H9 (cell line): ENCODE measurements around the gene DSCAM. TPM values are rescaled to one million over a fixed set of nuclear protein-coding genes. Genes with fewer than 3 reads are reported as not detected.

Source experiments
- DNase-seq: peaks from one replicate; pipeline ENCODE4 v3.0.0-alpha.2; 2017
- H2AFZ ChIP-seq: one replicate; pipeline ENCODE4 v1.6.1; 2013; ENCODE audit warnings: mild to moderate bottlenecking, low read length, control low read depth, moderate library complexity
- H2AK5ac ChIP-seq: 2 replicates; pipeline ENCODE4 v1.6.1; 2013; ENCODE audit warnings: low read length, control low read depth, mixed read lengths; ENCODE audit not compliant: insufficient read length
- H2BK120ac ChIP-seq: one replicate; pipeline ENCODE4 v1.6.1; 2013; ENCODE audit warnings: low read depth, mild to moderate bottlenecking, low read length, control low read depth, inconsistent platforms; ENCODE audit not compliant: poor library complexity, severe bottlenecking
- H2BK12ac ChIP-seq: 2 replicates; pipeline ENCODE4 v1.6.1; 2013; ENCODE audit warnings: low read length, control low read depth, mixed read lengths, low read depth; ENCODE audit not compliant: insufficient read length
- H2BK15ac ChIP-seq: 2 replicates; pipeline ENCODE4 v1.6.1; 2013; ENCODE audit warnings: low read depth, low read length, control low read depth
- H2BK20ac ChIP-seq: one replicate; pipeline ENCODE4 v1.6.1; 2013; ENCODE audit warnings: low read depth, mild to moderate bottlenecking, low read length, control low read depth, inconsistent platforms; ENCODE audit not compliant: poor library complexity, severe bottlenecking
- H2BK5ac ChIP-seq: 2 replicates; pipeline ENCODE4 v1.6.1; 2013; ENCODE audit warnings: low read length, control low read depth, mixed read lengths; ENCODE audit not compliant: insufficient read length
- H3K14ac ChIP-seq: 2 replicates; pipeline ENCODE4 v1.6.1; 2013; ENCODE audit warnings: low read length, control low read depth; ENCODE audit not compliant: insufficient read depth
- H3K18ac ChIP-seq: 2 replicates; pipeline ENCODE4 v1.6.1; 2013; ENCODE audit warnings: low read depth, mild to moderate bottlenecking, mixed read lengths, low read length, control low read depth; ENCODE audit not compliant: insufficient read length
- H3K23ac ChIP-seq: 2 replicates; pipeline ENCODE4 v1.6.1; 2013; ENCODE audit warnings: low read length, control low read depth, mixed read lengths, low read depth; ENCODE audit not compliant: insufficient read length
- H3K23me2 ChIP-seq: 2 replicates; pipeline ENCODE4 v1.6.1; 2013; ENCODE audit warnings: low read depth, mild to moderate bottlenecking, mixed read lengths, low read length, control low read depth; ENCODE audit not compliant: insufficient read length, poor library complexity, severe bottlenecking
- H3K27ac ChIP-seq: 2 replicates; pipeline ENCODE4 v1.5.1; 2013; ENCODE audit warnings: low read length, control low read depth, mixed read lengths, low read depth; ENCODE audit not compliant: insufficient read length
- H3K27me3 ChIP-seq: 2 replicates; pipeline ENCODE4 v1.6.1; 2013; ENCODE audit warnings: low read length, control low read depth, inconsistent platforms; ENCODE audit not compliant: insufficient read depth
- H3K4ac ChIP-seq: 2 replicates; pipeline ENCODE4 v1.6.1; 2013; ENCODE audit warnings: low read depth, mild to moderate bottlenecking, control low read depth, inconsistent platforms, low read length, moderate library complexity
- H3K4me1 ChIP-seq: 2 replicates; pipeline ENCODE4 v1.6.1; 2013; ENCODE audit warnings: low read length, control low read depth, inconsistent platforms; ENCODE audit not compliant: insufficient read depth
- H3K4me2 ChIP-seq: 2 replicates; pipeline ENCODE4 v1.6.1; 2013; ENCODE audit warnings: low read length, control low read depth, mixed read lengths; ENCODE audit not compliant: insufficient read length, insufficient read depth
- H3K56ac ChIP-seq: 2 replicates; pipeline ENCODE4 v1.6.1; 2013; ENCODE audit warnings: low read depth, mild to moderate bottlenecking, mixed read lengths, low read length, control low read depth; ENCODE audit not compliant: insufficient read length
- H3K79me1 ChIP-seq: 2 replicates; pipeline ENCODE4 v1.6.1; 2013; ENCODE audit warnings: low read depth, mild to moderate bottlenecking, moderate library complexity, low read length, control low read depth, inconsistent platforms; ENCODE audit not compliant: insufficient read depth, poor library complexity, severe bottlenecking
- H3K79me2 ChIP-seq: 2 replicates; pipeline ENCODE4 v1.6.1; 2013; ENCODE audit warnings: low read length, control low read depth, inconsistent platforms; ENCODE audit not compliant: insufficient read depth
- H3K9ac ChIP-seq: 2 replicates; pipeline ENCODE4 v1.6.1; 2013; ENCODE audit warnings: low read length, control low read depth, mixed read lengths; ENCODE audit not compliant: insufficient read length; ENCODE audit errors: extremely low read depth
- H3K9me3 ChIP-seq: one replicate; pipeline ENCODE4 v1.6.1; 2013; ENCODE audit warnings: low read depth, low read length, inconsistent platforms; ENCODE audit not compliant: control insufficient read depth
- H3T11ph ChIP-seq: one replicate; pipeline ENCODE4 v1.6.1; 2013; ENCODE audit warnings: mild to moderate bottlenecking, low read length, control low read depth, inconsistent platforms
- H4K20me1 ChIP-seq: one replicate; pipeline ENCODE4 v1.6.1; 2013; ENCODE audit not compliant: control insufficient read depth, insufficient read length, insufficient read depth
- H4K5ac ChIP-seq: 2 replicates; pipeline ENCODE4 v1.6.1; 2013; ENCODE audit warnings: low read depth, mild to moderate bottlenecking, mixed read lengths, low read length, control low read depth; ENCODE audit not compliant: insufficient read length
- H4K8ac ChIP-seq: replicated peaks from 2 replicates; pipeline ENCODE4 v1.6.1; 2013; ENCODE audit warnings: low read length, control low read depth, mixed read lengths, low read depth; ENCODE audit not compliant: insufficient read length
- H4K91ac ChIP-seq: 2 replicates; pipeline ENCODE4 v1.6.1; 2013; ENCODE audit warnings: low read depth, mild to moderate bottlenecking, moderate library complexity, mixed read lengths, low read length, control low read depth; ENCODE audit not compliant: insufficient read length
- H3K27ac Mint-ChIP-seq, 3 experiments: 2 replicates in 2 of 3; 3 replicates in 1 of 3; pipeline ENCODE4 v1.8.0; 2020 to 2021; ENCODE audit warnings: mixed read lengths in 3 of 3, mild to moderate bottlenecking in 1 of 3, moderate library complexity in 1 of 3
- H3K27me3 Mint-ChIP-seq: 2 replicates; pipeline ENCODE4 v1.8.0; 2021; ENCODE audit warnings: low read depth, mild to moderate bottlenecking, moderate library complexity, mixed read lengths
- H3K36me3 Mint-ChIP-seq, 3 experiments: 2 replicates in 2 of 3; 3 replicates in 1 of 3; pipeline ENCODE4 v1.8.0; 2020 to 2021; ENCODE audit warnings: low read depth in 3 of 3, mixed read lengths in 3 of 3; ENCODE audit not compliant: insufficient read depth in 1 of 3
- H3K4me1 Mint-ChIP-seq, 2 experiments: 2 replicates each; pipeline ENCODE4 v1.8.0; 2020; ENCODE audit warnings: mixed read lengths in 2 of 2
- H3K4me3 Mint-ChIP-seq, 2 experiments: 2 replicates in 1 of 2; 3 replicates in 1 of 2; pipeline ENCODE4 v1.8.0; 2020 to 2021; ENCODE audit warnings: mild to moderate bottlenecking in 2 of 2, mixed read lengths in 2 of 2, moderate library complexity in 1 of 2
- H3K9me3 Mint-ChIP-seq, 2 experiments: 2 replicates in 1 of 2; 3 replicates in 1 of 2; pipeline ENCODE4 v1.8.0; 2020; ENCODE audit warnings: mild to moderate bottlenecking in 2 of 2, mixed read lengths in 2 of 2, moderate library complexity in 1 of 2
- WGBS: extraction: QIAGEN DNeasy Blood & Tissue Kit; methylation state at CpG from one replicate; pipeline ENCODE4 v1.1.7; 2013; ENCODE audit warnings: missing lambda C conversion rate, low lambda C conversion rate, mixed read lengths; ENCODE audit not compliant: insufficient read length; ENCODE audit errors: extremely low coverage; 5-methylcytosine and 5-hydroxymethylcytosine counted together
- total RNA-seq: library from RNA; stranded (reverse); gene quantifications from 2 replicates; pipeline ENCODE4 v1.2.1, GENCODE V29; 2021
- TF ChIP-seq, protein P1 (sequence below): fragments of 200-600 bp; sonication (generic); conservative IDR thresholded peaks from 3 replicates; pipeline ENCODE4 v1.8.0; 2021; ENCODE audit warnings: antibody characterized with exemption, mild to moderate bottlenecking

The DSCAM gene
- total RNA-seq, 1 experiment from 2014 or later: 0.17 TPM

DNA sequence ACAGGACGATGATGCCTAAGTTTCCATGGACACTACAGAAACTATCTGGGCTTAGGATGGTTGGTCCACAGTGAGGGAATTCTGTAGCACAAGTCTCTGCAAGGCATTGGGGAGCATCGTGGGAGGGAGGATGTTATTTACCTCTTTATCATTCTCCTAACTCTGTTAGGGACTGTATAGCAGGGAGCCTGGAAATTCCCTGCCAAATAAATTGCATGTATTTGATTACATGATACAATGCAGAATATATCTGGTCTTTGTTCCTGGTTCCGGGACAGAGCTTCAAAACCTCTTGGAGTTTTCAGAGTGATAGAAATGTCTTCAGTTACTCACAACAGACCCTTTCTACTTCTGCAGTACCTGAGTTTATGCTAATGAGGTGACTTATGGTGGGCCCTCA lies 593.8 kb downstream of the DSCAM start:
- Mint-ChIP-seq H3K27me3 (peaks cover 4% of the 10 kb centered on the region; the same call in 1 of the 2 replicates), H3K4me1 (peaks cover 2 to 3% of the 10 kb centered on the region in 2 experiments), H3K27ac (no peak overlapping the region), H3K4me3 (no peak overlapping the region), H3K36me3 (peaks cover 12 to 18% (median 16%) of the 10 kb centered on the region in 3 experiments), H3K9me3 (peaks cover 23 to 34% of the 10 kb centered on the region in 2 experiments)
- no CpG with 5 or more reads among the region's 3 CpGs for WGBS
- H2BK120ac ChIP-seq: no peak overlapping the region
- no peak for DNase-seq
- no peak overlapping the region for H3T11ph ChIP-seq
- H4K5ac ChIP-seq: no peak overlapping the region
- H2BK20ac ChIP-seq: no peak overlapping the region
- H3K79me2 ChIP-seq: no peaks in the 10 kb centered on the region
- no peak overlapping the region for H2AK5ac ChIP-seq
- no peaks in the 10 kb centered on the region for H4K20me1 ChIP-seq
- no peak overlapping the region for H2BK15ac ChIP-seq
- H3K9me3 ChIP-seq: no peaks in the 10 kb centered on the region
- no peak overlapping the region for H2BK5ac ChIP-seq
- H4K91ac ChIP-seq: no peak overlapping the region
- no peaks in the 10 kb centered on the region for H3K27me3 ChIP-seq
- H3K14ac ChIP-seq: no peak overlapping the region
- no peaks in the 10 kb centered on the region for H3K4me1 ChIP-seq
- H4K8ac ChIP-seq: no peak overlapping the region
- no peak overlapping the region for H2AFZ ChIP-seq
- no peak overlapping the region for H3K23ac ChIP-seq
- H3K18ac ChIP-seq: no peak overlapping the region
- no peaks in the 10 kb centered on the region for H3K79me1 ChIP-seq
- no peaks in the 10 kb centered on the region for H3K23me2 ChIP-seq
- H2BK12ac ChIP-seq: no peak overlapping the region
- H3K9ac ChIP-seq: no peak overlapping the region
- no peak overlapping the region for H3K27ac ChIP-seq
- TF ChIP-seq, protein P1, sequence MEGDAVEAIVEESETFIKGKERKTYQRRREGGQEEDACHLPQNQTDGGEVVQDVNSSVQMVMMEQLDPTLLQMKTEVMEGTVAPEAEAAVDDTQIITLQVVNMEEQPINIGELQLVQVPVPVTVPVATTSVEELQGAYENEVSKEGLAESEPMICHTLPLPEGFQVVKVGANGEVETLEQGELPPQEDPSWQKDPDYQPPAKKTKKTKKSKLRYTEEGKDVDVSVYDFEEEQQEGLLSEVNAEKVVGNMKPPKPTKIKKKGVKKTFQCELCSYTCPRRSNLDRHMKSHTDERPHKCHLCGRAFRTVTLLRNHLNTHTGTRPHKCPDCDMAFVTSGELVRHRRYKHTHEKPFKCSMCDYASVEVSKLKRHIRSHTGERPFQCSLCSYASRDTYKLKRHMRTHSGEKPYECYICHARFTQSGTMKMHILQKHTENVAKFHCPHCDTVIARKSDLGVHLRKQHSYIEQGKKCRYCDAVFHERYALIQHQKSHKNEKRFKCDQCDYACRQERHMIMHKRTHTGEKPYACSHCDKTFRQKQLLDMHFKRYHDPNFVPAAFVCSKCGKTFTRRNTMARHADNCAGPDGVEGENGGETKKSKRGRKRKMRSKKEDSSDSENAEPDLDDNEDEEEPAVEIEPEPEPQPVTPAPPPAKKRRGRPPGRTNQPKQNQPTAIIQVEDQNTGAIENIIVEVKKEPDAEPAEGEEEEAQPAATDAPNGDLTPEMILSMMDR: no peak
- H3K56ac ChIP-seq: no peak overlapping the region
- H3K4me2 ChIP-seq: no peak overlapping the region
- no peak overlapping the region for H3K4ac ChIP-seq
